ENCODE data around the gene ROR2. TPM values are rescaled to one million over a fixed set of nuclear protein-coding genes. Genes with fewer than 3 reads are reported as not detected.

The ROR2 gene
- total RNA-seq, 1 experiment from 2014 or later = 0.66 TPM

DNA sequence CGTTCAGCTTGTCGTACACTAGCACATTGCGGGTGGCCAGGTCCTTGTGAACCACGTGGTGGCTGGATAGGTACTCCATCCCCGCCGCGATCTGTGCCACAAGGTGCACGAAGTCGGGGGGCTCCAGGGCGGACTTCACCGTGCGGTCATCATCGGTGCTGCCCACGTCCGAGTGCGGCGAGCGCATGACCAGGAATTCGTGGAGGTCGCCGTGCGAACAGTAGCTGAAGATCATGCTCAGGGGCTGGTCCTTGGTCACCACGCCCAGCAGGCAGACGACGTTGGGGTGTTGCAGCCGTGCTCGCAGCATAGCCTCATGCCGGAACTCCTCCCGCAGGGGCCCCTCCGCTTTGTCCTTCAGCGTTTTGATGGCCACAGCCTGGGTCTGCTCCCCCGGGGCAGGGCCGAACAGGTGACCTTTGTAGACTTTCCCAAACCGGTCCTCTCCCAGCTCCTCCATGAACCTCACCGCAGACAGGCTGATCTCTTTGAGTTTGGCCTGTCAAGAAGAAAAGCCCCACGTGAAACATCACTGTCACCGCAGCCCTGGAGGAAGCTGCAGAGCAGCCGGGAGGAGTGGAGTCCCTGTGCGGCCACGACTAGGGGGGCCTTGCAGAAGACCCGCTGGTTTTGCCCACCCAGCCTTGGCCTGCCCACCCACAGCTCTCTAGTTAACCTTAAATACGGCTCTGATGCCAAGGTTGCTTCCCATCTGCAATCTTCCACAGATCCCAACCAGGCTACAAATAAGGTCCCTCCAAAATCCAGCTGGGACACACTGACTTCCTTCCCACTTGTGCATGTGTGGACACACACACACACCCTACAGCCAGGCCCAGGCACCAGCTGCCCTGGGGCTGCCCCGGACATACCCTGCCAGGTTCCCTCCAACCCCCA, 225.2 kb downstream of the ROR2 start:
- H3K27ac ChIP-seq = no peak overlapping the region
- no peak overlapping the region for H3K4me3 ChIP-seq
- H3K9me3 ChIP-seq (replicated peaks) = no peaks in the 10 kb centered on the region
- H3K4me1 ChIP-seq (replicated peaks) = peaks cover 6% of the 10 kb centered on the region
- no peaks in the 10 kb centered on the region for H3K36me3 ChIP-seq
- no peaks in the 10 kb centered on the region for H3K27me3 ChIP-seq (replicated peaks)
- no peak for DNase-seq (ENCODE audit: low read depth in 1 of 2, low spot score in 2 of 2)

DNA sequence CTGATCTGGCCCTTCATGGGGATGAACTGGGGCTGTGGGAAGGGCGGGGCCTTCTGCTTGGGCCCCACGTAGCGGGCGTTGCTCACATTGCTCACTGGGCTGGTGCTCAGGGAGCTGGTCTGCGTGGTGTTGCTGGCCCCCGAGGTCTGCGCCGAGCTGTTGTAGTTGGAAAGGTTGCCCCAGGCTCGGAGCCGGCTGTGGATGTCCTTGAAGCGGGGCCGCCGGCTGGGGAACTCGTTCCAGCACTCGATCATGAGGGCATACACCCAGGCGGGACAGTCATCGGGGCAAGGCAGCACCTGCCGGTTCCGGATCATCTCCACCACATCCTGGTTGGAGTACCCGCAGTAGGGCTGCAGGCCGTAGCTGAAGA, 226.0 kb downstream of the ROR2 start:
- Histone ChIP-seq H3K36me3 (no peaks in the 10 kb centered on the region), H3K4me3 (no peak overlapping the region), H3K27ac (no peak overlapping the region), H3K27me3 (replicated peaks) (no peaks in the 10 kb centered on the region), H3K4me1 (replicated peaks) (peaks cover 7% of the 10 kb centered on the region), H3K9me3 (replicated peaks) (no peaks in the 10 kb centered on the region)
- DNase-seq (ENCODE audit: low read depth in 1 of 2, low spot score in 2 of 2) = no peak

DNA sequence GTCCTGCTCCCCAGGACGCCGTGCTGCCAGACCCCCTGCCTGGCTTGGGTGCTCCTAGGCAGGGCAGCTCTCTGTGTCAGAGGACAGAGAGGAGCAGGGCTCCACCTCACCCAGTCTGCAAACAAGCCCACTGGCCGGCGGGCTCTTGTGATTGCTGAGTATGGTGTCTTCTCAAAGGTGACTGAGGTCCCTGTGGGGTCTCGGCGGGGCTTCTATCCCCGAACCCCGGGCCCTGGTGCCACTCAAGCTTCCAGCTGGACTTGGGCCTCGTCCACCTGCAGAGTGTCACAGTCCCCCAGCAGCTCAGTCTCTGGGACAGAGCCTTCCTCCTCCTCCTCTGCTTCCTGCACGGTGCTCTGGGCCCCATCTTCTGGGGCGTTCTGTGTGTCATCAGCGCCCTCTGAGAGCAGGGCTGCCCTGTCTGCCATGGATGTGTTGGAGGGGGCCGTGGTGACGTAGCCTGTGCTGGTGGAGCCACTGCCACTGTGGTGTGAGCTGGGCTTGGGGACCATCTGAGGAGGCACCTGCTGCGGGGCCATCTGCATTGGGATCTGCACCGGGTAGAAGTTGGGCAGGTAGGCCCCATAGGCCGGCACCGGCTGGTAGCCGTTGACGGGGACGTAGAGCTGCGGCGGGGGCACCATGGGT, 226.5 kb downstream of the ROR2 start:
- no peak overlapping the region for H3K4me3 ChIP-seq
- DNase-seq (ENCODE audit: low read depth in 1 of 2, low spot score in 2 of 2) = no peak
- H3K27me3 ChIP-seq (replicated peaks) = no peaks in the 10 kb centered on the region
- no peaks in the 10 kb centered on the region for H3K9me3 ChIP-seq (replicated peaks)
- no peak overlapping the region for H3K27ac ChIP-seq
- H3K4me1 ChIP-seq (replicated peaks) = peaks cover 7% of the 10 kb centered on the region
- H3K36me3 ChIP-seq = no peaks in the 10 kb centered on the region

DNA sequence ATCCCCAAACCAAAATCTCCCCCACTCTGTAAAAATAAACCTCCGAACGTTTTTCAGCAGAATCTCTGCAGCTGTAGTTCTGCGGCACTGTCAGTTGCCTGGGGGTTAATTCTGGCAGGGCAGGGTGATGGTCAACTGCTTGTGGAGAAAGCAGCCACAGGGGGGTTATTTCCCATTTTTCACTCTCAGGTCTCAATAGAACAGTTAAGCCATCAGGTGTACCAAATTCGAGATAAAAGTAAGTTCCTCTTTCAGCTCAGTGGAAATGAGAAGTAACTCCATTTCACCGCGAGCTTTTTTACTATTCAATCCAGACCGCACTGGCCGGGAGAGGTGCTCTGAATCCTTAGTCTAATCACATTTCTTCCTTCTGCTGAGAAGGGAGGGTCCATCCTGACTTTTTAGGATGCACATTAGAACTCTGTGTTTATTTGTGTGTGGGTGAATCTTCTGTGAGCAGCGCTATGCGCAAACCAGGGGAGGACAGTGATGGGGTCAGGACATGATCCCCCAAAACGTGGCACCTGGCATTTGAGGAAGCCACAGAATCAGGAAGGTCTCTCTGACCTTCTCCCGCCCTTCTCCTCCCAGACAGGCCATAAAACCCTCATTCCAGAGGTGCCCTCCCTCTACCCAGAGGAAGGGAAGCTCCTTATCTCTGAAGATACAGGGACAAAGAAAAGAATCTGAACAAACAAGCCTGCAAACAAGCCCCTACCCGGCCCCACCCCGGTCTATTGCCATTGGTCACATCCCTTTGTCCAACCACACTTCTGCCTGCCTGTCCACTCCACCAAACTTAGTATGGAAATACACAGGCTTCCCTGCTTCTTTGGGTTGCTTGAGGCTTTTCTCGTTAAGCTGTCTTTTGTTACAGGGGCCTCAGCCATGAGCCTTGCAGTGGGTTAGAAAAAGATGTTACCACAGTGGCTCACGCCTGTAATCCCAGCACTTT, 229.0 kb downstream of the ROR2 start:
- Histone ChIP-seq H3K4me1 (replicated peaks) (peaks cover 7% of the 10 kb centered on the region), H3K27ac (no peak overlapping the region), H3K27me3 (replicated peaks) (no peaks in the 10 kb centered on the region), H3K36me3 (no peaks in the 10 kb centered on the region), H3K9me3 (replicated peaks) (no peaks in the 10 kb centered on the region; the same call in 1 of the 2 replicates), H3K4me3 (no peak overlapping the region)
- DNase-seq (ENCODE audit: low read depth in 1 of 2, low spot score in 2 of 2) = no peak

DNA sequence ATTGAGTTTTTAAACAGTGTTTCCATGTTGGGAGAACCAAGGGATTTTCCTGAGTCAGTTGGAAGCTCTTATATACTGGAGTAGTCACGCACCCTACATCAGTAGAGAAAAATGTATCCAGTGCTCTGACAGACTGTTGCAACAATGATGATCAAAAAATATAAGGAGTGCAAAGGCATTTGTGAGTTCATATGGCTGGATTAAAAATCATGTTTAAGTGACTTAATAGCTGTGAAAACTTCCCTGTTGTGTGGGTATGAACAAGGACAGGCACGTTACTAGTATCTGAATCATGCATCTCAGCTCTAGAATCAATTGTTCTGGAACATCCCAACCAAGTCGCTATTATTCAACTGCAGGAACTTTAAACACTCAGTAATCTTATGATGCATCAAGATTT, 229.7 kb downstream of the ROR2 start:
- no peaks in the 10 kb centered on the region for H3K27me3 ChIP-seq (replicated peaks)
- H3K9me3 ChIP-seq (replicated peaks) = no peaks in the 10 kb centered on the region; the same call in 1 of the 2 replicates
- DNase-seq (ENCODE audit: low read depth in 1 of 2, low spot score in 2 of 2) = no peak
- H3K36me3 ChIP-seq = no peaks in the 10 kb centered on the region
- no peak overlapping the region for H3K4me3 ChIP-seq
- no peak overlapping the region for H3K27ac ChIP-seq
- H3K4me1 ChIP-seq (replicated peaks) = peaks cover 7% of the 10 kb centered on the region

DNA sequence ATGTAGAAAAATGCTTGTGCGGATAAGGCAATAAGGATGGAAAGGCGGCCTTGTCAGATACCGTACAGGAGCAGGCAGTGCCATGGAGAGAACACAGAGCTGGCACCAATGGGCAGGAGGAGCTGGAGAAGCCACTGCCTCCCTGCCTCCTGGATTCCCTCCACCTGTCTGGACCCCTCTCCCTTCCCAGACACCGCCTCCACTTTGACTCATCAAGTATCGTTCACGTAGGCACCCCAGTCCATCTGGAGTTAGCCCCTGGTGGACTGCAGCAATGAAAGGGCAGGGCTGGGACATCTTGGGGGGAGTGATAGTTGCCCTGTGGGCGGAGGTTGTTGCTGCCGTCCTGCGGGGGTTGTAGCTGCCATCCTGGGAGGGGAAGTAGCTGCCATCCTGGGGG, 232.0 kb downstream of the ROR2 start:
- no peaks in the 10 kb centered on the region for H3K27me3 ChIP-seq (replicated peaks)
- no peak overlapping the region for H3K27ac ChIP-seq
- H3K4me1 ChIP-seq (replicated peaks) = peaks cover 7% of the 10 kb centered on the region
- H3K9me3 ChIP-seq (replicated peaks) = no peaks in the 10 kb centered on the region; the same call in 1 of the 2 replicates
- H3K4me3 ChIP-seq = no peak overlapping the region
- no peaks in the 10 kb centered on the region for H3K36me3 ChIP-seq
- DNase-seq (ENCODE audit: low read depth in 1 of 2, low spot score in 2 of 2) = peak in 1 of 2 experiments; percentile 22

DNA sequence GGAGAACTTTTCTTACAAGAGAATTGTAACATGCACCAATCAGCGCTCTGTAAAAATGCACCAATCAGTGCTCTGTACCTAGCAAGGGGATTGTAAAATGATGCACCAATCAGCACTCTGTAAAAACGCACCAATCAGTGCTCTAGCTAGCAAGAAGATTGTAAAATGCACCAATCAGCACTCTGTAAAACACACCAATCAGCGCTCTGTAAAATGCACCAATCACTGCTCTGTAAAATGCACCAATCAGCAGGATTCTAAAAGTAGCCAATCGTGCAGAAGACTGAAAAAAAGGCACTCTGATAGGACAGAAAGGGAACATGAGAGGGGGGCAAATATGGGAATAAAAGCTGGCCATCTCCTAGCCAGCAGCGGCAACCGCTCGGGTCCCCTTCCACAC, 233.2 kb downstream of the ROR2 start:
- Histone ChIP-seq H3K36me3 (no peaks in the 10 kb centered on the region), H3K27me3 (replicated peaks) (no peaks in the 10 kb centered on the region), H3K27ac (no peak overlapping the region), H3K4me1 (replicated peaks) (peaks cover 7% of the 10 kb centered on the region), H3K4me3 (no peak overlapping the region), H3K9me3 (replicated peaks) (no peaks in the 10 kb centered on the region; the same call in 1 of the 2 replicates)
- DNase-seq (ENCODE audit: low read depth in 1 of 2, low spot score in 2 of 2) = no peak

DNA sequence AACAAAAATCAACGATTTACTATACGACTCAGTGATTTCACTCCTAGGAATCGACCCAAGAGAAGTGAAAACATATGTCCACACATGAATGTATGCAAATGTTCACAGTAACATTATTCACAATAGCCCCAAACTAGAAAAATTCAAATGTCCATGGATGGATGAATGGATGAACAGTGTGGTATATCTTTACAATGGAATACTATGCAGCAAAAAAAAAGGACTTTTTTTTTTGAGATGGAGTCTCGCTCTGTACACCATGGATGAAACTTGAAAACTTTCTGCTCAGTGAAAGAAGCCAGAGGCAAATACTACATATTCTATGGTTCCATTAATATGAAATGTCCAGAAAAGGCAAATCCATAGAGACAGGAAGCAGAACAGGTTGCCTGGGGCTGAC, 233.8 kb downstream of the ROR2 start:
- no peaks in the 10 kb centered on the region for H3K36me3 ChIP-seq

DNA sequence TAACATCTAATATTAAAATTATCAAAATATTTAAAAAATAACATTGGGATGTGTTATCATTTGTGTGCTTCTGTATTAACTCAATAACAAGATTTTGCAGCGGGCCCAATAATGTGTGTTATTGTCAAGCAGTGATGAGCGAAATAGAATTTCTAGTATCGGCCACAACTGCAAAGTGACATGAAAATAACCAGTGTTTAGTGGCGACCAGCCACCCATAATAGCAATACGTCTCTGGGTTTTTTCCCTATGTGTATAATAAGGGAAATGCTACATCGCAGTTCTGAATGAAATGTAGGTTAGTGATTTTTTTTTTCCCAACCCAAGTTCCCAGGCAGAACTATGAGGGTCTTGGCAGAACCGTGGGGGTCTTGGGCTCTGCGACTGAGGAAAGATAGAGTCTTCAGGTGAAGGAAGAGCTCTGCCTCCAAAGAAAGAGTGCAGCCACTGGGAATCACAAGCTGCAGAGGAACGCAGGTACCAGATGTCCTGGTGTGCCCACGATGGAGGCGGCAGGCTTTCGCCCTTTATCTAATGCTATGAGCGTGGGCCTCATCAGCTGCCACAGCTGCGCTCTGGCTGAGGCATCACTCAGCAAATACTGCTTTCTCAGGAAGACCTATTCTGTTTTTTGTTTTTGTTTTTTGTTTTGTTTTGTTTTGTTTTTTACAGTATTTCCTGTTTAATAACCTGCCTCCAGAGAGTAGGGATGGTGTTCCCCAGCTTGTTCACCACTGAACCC, 235.0 kb downstream of the ROR2 start:
- Histone ChIP-seq H3K9me3 (replicated peaks) (no peaks in the 10 kb centered on the region; the same call in 1 of the 2 replicates), H3K4me1 (replicated peaks) (peaks cover 3% of the 10 kb centered on the region), H3K27me3 (replicated peaks) (no peaks in the 10 kb centered on the region), H3K36me3 (no peaks in the 10 kb centered on the region), H3K4me3 (no peak overlapping the region), H3K27ac (no peak overlapping the region)
- DNase-seq (ENCODE audit: low read depth in 1 of 2, low spot score in 2 of 2) = no peak

More for the DNA sequence above, 233.8 kb downstream of the ROR2 start:
- peaks cover 7% of the 10 kb centered on the region for H3K4me1 ChIP-seq (replicated peaks)
- no peaks in the 10 kb centered on the region; the same call in 1 of the 2 replicates for H3K9me3 ChIP-seq (replicated peaks)
- no peak overlapping the region for H3K4me3 ChIP-seq
- DNase-seq (ENCODE audit: low read depth in 1 of 2, low spot score in 2 of 2) = no peak
- no peak overlapping the region for H3K27ac ChIP-seq
- no peaks in the 10 kb centered on the region for H3K27me3 ChIP-seq (replicated peaks)

DNA sequence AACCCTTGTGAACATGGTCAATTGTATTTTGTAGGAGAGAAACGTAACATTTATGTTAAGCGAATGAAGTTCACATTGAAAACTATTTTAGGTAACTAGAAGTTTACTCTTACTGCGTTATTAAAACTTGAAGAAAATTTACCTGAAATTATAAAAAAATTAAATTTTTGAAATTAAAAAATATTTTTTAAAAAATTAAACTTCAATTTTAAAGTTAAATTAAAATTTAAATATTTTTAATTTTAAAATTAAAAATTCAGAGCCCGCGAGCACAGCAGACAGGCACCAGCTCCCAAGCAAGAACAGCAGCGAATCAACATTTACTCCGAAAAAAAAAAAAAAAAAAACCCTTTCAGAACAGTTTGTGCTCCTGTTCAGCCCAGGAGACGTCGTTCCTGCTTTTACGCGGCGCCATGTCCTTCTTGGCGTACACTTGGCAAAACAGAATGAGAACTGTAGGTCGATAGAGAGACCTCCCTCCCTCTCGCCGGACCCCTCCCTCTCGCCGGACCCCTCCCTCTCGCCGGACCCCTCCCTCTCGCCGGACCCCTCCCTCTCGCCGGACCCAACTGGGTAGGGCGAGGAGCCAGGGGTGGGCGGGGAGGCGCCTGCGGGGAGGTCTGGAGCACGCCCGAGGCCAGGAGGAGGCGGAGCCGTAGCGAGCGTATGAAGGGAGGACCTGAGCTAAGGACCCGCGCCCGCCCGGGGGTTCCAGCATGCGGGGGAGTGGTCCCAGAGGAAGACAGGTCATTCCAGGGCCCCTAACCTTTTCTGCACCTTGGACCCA, 235.8 kb downstream of the ROR2 start:
- Histone ChIP-seq H3K4me3 (peak overlapping the region; percentile 14; the same call in 1 of the 2 replicates), H3K36me3 (no peaks in the 10 kb centered on the region), H3K4me1 (replicated peaks) (no peaks in the 10 kb centered on the region; the same call in 1 of the 2 replicates), H3K27ac (no peak overlapping the region), H3K27me3 (replicated peaks) (no peaks in the 10 kb centered on the region), H3K9me3 (replicated peaks) (no peaks in the 10 kb centered on the region; the same call in 1 of the 2 replicates)
- DNase-seq (ENCODE audit: low read depth in 1 of 2, low spot score in 2 of 2) = peak in 1 of 2 experiments; percentile 68

DNA sequence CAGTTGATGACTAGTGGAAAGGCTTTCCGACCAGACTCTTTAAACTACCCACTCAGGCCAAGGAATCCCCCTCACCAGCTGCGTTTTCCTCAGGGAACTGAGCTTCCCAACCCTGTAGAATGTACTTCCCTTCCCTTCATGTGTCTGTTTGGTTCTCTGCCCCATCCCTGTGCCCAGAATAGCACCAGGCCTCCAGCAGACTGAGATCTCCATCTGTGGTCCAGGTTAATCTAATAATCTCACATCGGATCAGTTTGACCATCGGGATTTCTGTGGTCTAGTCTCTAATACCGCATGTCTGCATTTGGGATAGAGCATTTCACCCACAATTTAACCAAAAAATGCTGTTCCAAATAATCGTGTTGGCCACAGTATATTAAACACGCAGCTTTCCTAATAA, 237.2 kb downstream of the ROR2 start:
- Histone ChIP-seq H3K27ac (no peak overlapping the region), H3K9me3 (replicated peaks) (no peaks in the 10 kb centered on the region; the same call in 1 of the 2 replicates), H3K4me3 (no peak overlapping the region), H3K36me3 (no peaks in the 10 kb centered on the region), H3K4me1 (replicated peaks) (no peaks in the 10 kb centered on the region; the same call in 1 of the 2 replicates), H3K27me3 (replicated peaks) (no peaks in the 10 kb centered on the region)
- no peak for DNase-seq (ENCODE audit: low read depth in 1 of 2, low spot score in 2 of 2)
